Prostate gland (tissue), 2 donors: ENCODE results near the gene ERN1. TPM values are rescaled to one million over a fixed set of nuclear protein-coding genes. Genes with fewer than 3 reads are reported as not detected.
"Not testable (repeated sequence)": the region's sequence is repeated elsewhere in the genome, so short reads cannot be mapped to it uniquely, and the experiment has no call there.

Experiments
- DNase-seq: peaks from one replicate; pipeline ENCODE4 v3.0.0-alpha.2; 2019; ENCODE audit warnings: low spot score
- H3K27ac ChIP-seq, 2 donors: fragments of 200-600 bp; sonication (generic); 2 replicates each; pipeline ENCODE4 v1.5.1; 2017 to 2019
- H3K27me3 ChIP-seq: fragments of 200-600 bp; sonication (generic); replicated peaks from 2 replicates; pipeline ENCODE4 v1.5.1; 2019; ENCODE audit not compliant: insufficient read depth
- H3K36me3 ChIP-seq, 2 donors: fragments of 200-600 bp; sonication (generic); 1 replicate in 1 of 2; 2 replicates in 1 of 2; pipeline versions ENCODE4 v1.5.1 to v1.8.1; 2017 to 2019
- H3K4me1 ChIP-seq: fragments of 200-600 bp; sonication (generic); replicated peaks from 2 replicates; pipeline ENCODE4 v1.5.1; 2019
- H3K4me3 ChIP-seq, 2 donors: fragments of 200-600 bp; sonication (generic); 2 replicates each; pipeline ENCODE4 v1.5.1; 2017 to 2019
- H3K9me3 ChIP-seq: fragments of 200-600 bp; sonication (generic); 2 replicates; pipeline ENCODE4 v1.5.1; 2017
- POLR2A ChIP-seq: fragments of 450-650 bp; IDR thresholded peaks from one replicate; pipeline ENCODE4 v1.6.1; 2016; ENCODE audit warnings: antibody characterized with exemption, mild to moderate bottlenecking
- POLR2AphosphoS5 ChIP-seq: sonication (generic); formaldehyde crosslinking; IDR thresholded peaks from one replicate; pipeline ENCODE4 v1.6.1; 2017; ENCODE audit warnings: antibody characterized with exemption
- WGBS: methylation state at CpG from one replicate; pipeline ENCODE4 v1.1.5; 2018; 5-methylcytosine and 5-hydroxymethylcytosine counted together
- intact Hi-C: fragments of 100-400 bp; cut with DNase I; formaldehyde crosslinking; loops from one replicate; pipeline ENCODE4 v1.14.2; 2022
- total RNA-seq, 2 donors: library from RNA; depleted of rRNA; stranded (reverse); fragments of >200 nt; gene quantifications; one replicate each; pipeline ENCODE4 v1.1.0, GENCODE V29; 2016
- TF ChIP-seq, protein P1 (sequence below), 4 experiments: fragments of 200-600 bp in 2 of 4; fragments of 450-650 bp in 2 of 4; sonication (generic) in 2 of 4; IDR thresholded peaks; 1 replicate in 3 of 4; 2 replicates in 1 of 4; pipeline ENCODE4 v1.5.1; 2016 to 2019; ENCODE audit warnings: antibody characterized with exemption in 4 of 4, mild to moderate bottlenecking in 2 of 4, moderate library complexity in 2 of 4

The ERN1 gene
- total RNA-seq, 2 donors from 2014 or later, result 14.4 to 21.4 TPM

DNA sequence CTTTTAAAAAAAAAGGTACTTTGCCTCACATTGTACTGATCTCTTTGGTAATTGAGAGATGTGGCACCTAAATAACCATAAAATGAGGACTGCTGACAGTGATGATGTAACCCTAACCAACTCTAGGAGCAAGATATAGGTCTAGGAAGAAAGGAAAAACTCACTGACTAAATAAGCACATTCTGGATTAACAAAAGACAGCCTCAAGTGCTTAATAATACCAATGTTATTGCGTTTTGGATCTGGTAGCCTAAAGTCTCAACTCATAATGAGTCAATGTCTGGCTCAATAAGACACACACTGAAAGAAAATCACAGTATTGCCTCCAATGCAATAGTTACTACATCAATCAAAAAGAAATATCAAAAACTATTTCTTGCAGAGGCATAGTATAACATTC is 3.0 kb downstream of the ERN1 start:
- no peak for DNase-seq
- Histone ChIP-seq H3K4me3 (no peak overlapping the region), H3K4me1 (peaks cover 4% of the 10 kb centered on the region), H3K36me3 (no peaks in the 10 kb centered on the region), H3K27me3 (no peaks in the 10 kb centered on the region), H3K27ac (no peak overlapping the region), H3K9me3 (no peaks in the 10 kb centered on the region)
- no peak for TF ChIP-seq POLR2AphosphoS5
- no peak for TF ChIP-seq POLR2A
- TF ChIP-seq, protein P1, sequence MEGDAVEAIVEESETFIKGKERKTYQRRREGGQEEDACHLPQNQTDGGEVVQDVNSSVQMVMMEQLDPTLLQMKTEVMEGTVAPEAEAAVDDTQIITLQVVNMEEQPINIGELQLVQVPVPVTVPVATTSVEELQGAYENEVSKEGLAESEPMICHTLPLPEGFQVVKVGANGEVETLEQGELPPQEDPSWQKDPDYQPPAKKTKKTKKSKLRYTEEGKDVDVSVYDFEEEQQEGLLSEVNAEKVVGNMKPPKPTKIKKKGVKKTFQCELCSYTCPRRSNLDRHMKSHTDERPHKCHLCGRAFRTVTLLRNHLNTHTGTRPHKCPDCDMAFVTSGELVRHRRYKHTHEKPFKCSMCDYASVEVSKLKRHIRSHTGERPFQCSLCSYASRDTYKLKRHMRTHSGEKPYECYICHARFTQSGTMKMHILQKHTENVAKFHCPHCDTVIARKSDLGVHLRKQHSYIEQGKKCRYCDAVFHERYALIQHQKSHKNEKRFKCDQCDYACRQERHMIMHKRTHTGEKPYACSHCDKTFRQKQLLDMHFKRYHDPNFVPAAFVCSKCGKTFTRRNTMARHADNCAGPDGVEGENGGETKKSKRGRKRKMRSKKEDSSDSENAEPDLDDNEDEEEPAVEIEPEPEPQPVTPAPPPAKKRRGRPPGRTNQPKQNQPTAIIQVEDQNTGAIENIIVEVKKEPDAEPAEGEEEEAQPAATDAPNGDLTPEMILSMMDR (IDR thresholded peaks at IDR 0.05), result no peak
- intact Hi-C loops, result no loop called here
- 80% methylated on average over 1 of the region's 1 CpG for WGBS

DNA sequence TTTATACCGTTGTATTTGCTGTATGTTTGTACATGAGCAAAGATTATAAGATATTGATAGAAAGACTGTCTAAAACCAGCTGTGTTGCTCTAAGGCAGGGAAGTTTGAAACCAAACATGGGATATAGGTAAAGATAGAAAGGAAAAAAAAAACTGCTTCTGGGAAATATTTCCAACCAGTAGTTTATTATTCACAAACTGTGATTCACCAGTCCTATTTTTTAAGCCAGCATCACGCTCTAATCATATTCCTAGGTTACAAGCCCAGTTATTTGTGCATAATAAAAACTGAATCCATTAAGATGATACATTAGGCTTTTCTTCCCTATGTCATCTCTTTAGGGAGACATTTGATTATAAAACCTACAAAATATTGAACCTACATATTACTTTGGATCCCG is 4.0 kb downstream of the ERN1 start:
- DNase-seq, result no peak
- Histone ChIP-seq H3K36me3 (no peaks in the 10 kb centered on the region), H3K27me3 (no peaks in the 10 kb centered on the region), H3K4me3 (no peak overlapping the region), H3K9me3 (no peaks in the 10 kb centered on the region), H3K27ac (no peak overlapping the region), H3K4me1 (peaks cover 4% of the 10 kb centered on the region)
- intact Hi-C loops, result no loop called here
- TF ChIP-seq POLR2AphosphoS5 (no peak), POLR2A (no peak)
- TF ChIP-seq, protein P1 (IDR thresholded peaks at IDR 0.05), result no peak
- WGBS, result 67% methylated on average over 3 of the region's 3 CpGs

GRCh38 chr17:64124609-64125008 is 5.3 kb downstream of the ERN1 start:
- peaks cover 4% of the 10 kb centered on the region for H3K4me1 ChIP-seq
- no peak overlapping the region for H3K4me3 ChIP-seq
- no peak overlapping the region for H3K27ac ChIP-seq
- no peak for DNase-seq
- WGBS, result 96% methylated on average over 3 of the region's 3 CpGs
- H3K27me3 ChIP-seq, result no peaks in the 10 kb centered on the region
- intact Hi-C loops, result no loop called here
- no peak for TF ChIP-seq POLR2A
- no peak for TF ChIP-seq POLR2AphosphoS5
- TF ChIP-seq, protein P1 (IDR thresholded peaks at IDR 0.05), result no peak
- H3K9me3 ChIP-seq, result no peaks in the 10 kb centered on the region
- no peaks in the 10 kb centered on the region for H3K36me3 ChIP-seq

GRCh38 chr17:64123114-64123513 is 6.8 kb downstream of the ERN1 start:
- H3K27me3 ChIP-seq, result no peaks in the 10 kb centered on the region
- DNase-seq, result no peak
- no peaks in the 10 kb centered on the region for H3K36me3 ChIP-seq
- TF ChIP-seq, protein P1 (IDR thresholded peaks at IDR 0.05), result no peak
- TF ChIP-seq POLR2A (no peak), POLR2AphosphoS5 (no peak)
- no peak overlapping the region for H3K27ac ChIP-seq
- WGBS, result 78% methylated on average over 4 of the region's 4 CpGs
- intact Hi-C loops, result no loop called here
- H3K4me3 ChIP-seq, result no peak overlapping the region
- H3K4me1 ChIP-seq, result peaks cover 4% of the 10 kb centered on the region
- H3K9me3 ChIP-seq, result no peaks in the 10 kb centered on the region

DNA sequence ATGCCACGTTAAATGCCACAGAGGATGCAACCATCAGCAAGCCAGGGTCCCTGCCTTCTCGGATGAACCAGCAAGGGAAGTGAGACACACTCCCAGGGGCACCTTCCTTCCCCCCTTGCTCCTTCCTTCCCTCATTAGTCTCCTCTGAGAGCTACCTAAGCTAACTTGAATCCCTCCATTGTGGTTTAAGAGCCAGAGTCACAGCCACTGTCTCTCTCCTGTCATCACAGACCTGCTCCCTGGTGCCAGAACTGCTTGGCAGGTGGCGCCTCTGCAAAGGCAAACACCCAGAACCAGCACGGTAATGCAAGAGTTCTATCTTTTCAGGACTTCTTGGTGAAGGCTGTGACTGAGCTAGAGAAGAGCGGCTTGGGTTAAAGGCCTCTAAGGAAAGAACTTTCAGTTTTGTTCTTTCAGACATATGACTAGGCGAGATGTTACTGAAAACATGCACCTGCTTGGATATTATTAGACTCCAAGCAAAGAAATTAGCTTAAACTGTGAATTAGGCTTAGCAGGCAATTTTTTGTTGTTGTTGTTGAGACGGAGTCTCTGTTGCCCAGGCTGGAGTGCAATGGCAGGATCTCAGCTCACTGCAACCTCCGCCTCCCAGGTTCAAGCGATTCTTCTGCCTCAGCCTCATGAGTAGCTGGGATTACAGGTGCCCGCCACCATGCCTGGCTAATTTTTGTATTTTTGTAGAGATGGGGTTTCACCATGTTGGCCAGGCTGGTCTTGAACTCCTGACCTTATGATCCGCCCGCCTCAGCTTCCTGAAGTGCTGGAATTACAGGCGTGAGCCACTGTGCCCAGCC is 8.8 kb downstream of the ERN1 start:
- intact Hi-C loops, DNase-seq, H3K27me3 ChIP-seq, H3K4me3 ChIP-seq, H3K4me1 ChIP-seq, H3K9me3 ChIP-seq, H3K36me3 ChIP-seq: not testable (repeated sequence)
- peak overlapping the region in 1 of 2 donors; percentile 11 for H3K27ac ChIP-seq
- 81% methylated on average over 13 of the region's 13 CpGs for WGBS
